ENCODE data around the gene TIMM22.
A peak's percentile ranks its signal among the peaks of the same experiment; 100 is the strongest.

GRCh38 chr17:1019451-1019850, 22.5 kb downstream of the TIMM22 start:
- TF ChIP-seq CTCF (IDR thresholded peaks at IDR 0.05) (no peak), POLR2A (IDR thresholded peaks at IDR 0.05) (no peak), POLR2AphosphoS5 (IDR thresholded peaks at IDR 0.05) (peak in 2 of 3 donors; percentile 14 to 50)

All from stomach (tissue), 4 donors.